BJ (cell line): ENCODE results near the gene ALCAM. TPM values are rescaled to one million over a fixed set of nuclear protein-coding genes. Genes with fewer than 3 reads are reported as not detected.

ENCODE experiments used
- CTCF ChIA-PET: fragments of 350-600 bp; formaldehyde crosslinking; extraction: SDS; loops from one replicate; lab custom pipeline; 2021; ENCODE audit warnings: antibody characterized with exemption, inconsistent platforms; lab: Yijun Ruan, JAX
- POLR2A ChIA-PET: fragments of 300-600 bp; sonication (Branson Sonifier 250); formaldehyde crosslinking; extraction: SDS; loops from one replicate; lab custom pipeline; 2021; ENCODE audit warnings: antibody characterized with exemption; lab: Charles Lee
- DNase-seq: peaks from one replicate; pipeline ENCODE4 v3.0.0-alpha.2; 2011; ENCODE audit warnings: low read depth
- H3K27me3 ChIP-seq: 2 replicates; pipeline ENCODE4 v1.6.0; 2011; ENCODE audit warnings: low read length; ENCODE audit not compliant: control insufficient read depth, insufficient read depth
- H3K36me3 ChIP-seq: 2 replicates; pipeline ENCODE4 v1.5.1; 2011; ENCODE audit warnings: low read length; ENCODE audit not compliant: control insufficient read depth, insufficient read depth
- H3K4me3 ChIP-seq: 2 replicates; pipeline ENCODE4 v1.5.1; 2011; ENCODE audit warnings: low read depth, mild to moderate bottlenecking, control low read depth, low read length
- polyA plus RNA-seq: library from polyadenylated mRNA; depleted of rRNA; stranded (reverse); fragments of >200 nt; gene quantifications from 2 replicates; pipeline ENCODE4 v1.2.3, GENCODE V29; 2011
- TF ChIP-seq, protein P1 (sequence below): IDR thresholded peaks from 2 replicates; pipeline ENCODE4 v1.5.1; 2011; ENCODE audit warnings: low read depth, mild to moderate bottlenecking, control low read depth, inconsistent platforms, low read length, moderate library complexity; ENCODE audit not compliant: insufficient read depth

The ALCAM gene
- polyA plus RNA-seq, 1 experiment = 89.5 TPM

- POLR2A ChIA-PET = no interaction called here
These were observed 239.3 kb downstream of the ALCAM start for GRCh38 chr3:105606016-105606415.

DNA sequence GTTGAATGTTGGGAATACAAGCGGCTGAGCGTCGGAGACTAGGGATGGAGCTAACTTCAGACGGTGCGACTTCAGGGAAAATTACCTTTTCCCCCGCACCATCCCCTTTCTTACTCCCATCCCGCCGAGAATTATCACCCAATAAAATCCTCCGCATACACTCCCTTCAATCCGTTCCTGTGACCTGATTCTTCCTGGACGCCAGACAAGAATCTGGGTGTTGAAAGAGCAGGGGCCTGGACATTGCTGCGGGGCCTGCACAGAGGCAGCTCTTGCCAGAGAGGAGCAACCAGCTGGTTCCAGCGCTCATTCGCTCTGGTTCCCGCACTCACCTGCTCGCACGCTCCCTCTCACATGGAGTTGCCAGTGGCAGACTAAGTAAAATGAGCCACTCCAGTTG, 241.9 kb downstream of the ALCAM start:
- ChIA-PET CTCF (no interaction called here), POLR2A (no interaction called here)
- TF ChIP-seq, protein P1, sequence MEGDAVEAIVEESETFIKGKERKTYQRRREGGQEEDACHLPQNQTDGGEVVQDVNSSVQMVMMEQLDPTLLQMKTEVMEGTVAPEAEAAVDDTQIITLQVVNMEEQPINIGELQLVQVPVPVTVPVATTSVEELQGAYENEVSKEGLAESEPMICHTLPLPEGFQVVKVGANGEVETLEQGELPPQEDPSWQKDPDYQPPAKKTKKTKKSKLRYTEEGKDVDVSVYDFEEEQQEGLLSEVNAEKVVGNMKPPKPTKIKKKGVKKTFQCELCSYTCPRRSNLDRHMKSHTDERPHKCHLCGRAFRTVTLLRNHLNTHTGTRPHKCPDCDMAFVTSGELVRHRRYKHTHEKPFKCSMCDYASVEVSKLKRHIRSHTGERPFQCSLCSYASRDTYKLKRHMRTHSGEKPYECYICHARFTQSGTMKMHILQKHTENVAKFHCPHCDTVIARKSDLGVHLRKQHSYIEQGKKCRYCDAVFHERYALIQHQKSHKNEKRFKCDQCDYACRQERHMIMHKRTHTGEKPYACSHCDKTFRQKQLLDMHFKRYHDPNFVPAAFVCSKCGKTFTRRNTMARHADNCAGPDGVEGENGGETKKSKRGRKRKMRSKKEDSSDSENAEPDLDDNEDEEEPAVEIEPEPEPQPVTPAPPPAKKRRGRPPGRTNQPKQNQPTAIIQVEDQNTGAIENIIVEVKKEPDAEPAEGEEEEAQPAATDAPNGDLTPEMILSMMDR = no peak
- no peaks in the 10 kb centered on the region for H3K27me3 ChIP-seq
- no peaks in the 10 kb centered on the region for H3K36me3 ChIP-seq
- peak; percentile 54 for DNase-seq
- H3K4me3 ChIP-seq = no peak overlapping the region

More at GRCh38 chr3:105606016-105606415, 239.3 kb downstream of the ALCAM start:
- Histone ChIP-seq H3K4me3 (no peak overlapping the region), H3K36me3 (no peaks in the 10 kb centered on the region), H3K27me3 (no peaks in the 10 kb centered on the region)
- TF ChIP-seq, protein P1 = no peak
- CTCF ChIA-PET = interaction anchor here (0.5 to 1.6 kb wide), 4 partner anchors 29 to 180 kb away, joined by 3 to 4 read pairs (median 3); no protein-coding TSS in a partner anchor
- DNase-seq = no peak

DNA sequence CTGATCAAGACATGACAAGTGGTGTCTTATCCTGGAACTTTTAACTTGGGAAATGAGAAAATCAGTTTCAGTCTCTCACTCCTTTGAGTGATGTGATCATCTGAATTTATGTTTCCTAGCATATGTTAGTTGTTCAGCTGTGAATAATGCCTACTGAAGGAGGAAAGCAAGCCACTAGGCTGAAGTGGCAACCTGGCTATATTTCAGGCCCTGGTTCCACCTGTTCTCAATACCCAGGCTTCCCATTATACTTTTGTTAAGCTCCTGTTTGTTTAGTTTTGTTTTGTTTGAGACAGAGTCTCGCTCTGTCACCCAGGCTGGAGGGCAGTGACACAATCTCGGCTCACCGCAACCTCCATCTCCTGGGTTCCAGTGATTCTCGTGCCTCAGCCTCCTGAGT, 243.8 kb downstream of the ALCAM start:
- DNase-seq = no peak
- Histone ChIP-seq H3K36me3 (no peaks in the 10 kb centered on the region), H3K27me3 (no peaks in the 10 kb centered on the region), H3K4me3 (no peak overlapping the region)
- ChIA-PET POLR2A (no interaction called here), CTCF (interaction anchor here (0.6 to 0.7 kb wide), 2 partner anchors 354 to 1130 kb away, joined by 3 to 4 read pairs; no protein-coding TSS in a partner anchor)
- TF ChIP-seq, protein P1 = no peak

- Histone ChIP-seq H3K36me3 (no peaks in the 10 kb centered on the region), H3K4me3 (no peak overlapping the region), H3K27me3 (no peaks in the 10 kb centered on the region)
- CTCF ChIA-PET = interaction anchor here (0.7 kb wide), 1 partner anchor 1129 kb away, joined by 4 read pairs; no protein-coding TSS in a partner anchor
- POLR2A ChIA-PET = no interaction called here
- TF ChIP-seq, protein P1 = no peak
- DNase-seq = no peak
These were observed 244.8 kb downstream of the ALCAM start for GRCh38 chr3:105611304-105612192.

DNA sequence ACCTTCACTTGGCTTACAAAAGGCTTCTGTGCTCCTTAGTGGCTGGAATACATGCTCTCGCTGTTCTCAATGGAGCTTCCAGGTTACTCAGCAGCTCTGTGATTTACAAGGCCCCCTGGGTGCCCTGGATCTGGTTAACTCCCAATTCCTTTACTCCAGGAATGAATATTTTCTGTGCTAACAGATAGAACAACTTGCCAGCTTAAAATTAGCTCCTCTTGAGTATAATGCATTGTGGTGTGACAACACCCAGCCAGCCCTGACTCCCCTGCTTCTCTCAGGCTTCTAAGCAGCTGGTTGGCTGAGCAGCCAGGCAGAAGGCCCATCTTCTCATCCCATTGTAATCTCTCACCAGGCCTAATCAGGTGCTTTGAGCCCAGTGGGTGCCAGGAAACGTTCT, 246.4 kb downstream of the ALCAM start:
- no peak overlapping the region for H3K4me3 ChIP-seq
- ChIA-PET CTCF (interaction anchor here (0.9 kb wide), 1 partner anchor 44 kb away, joined by 3 read pairs; no protein-coding TSS in a partner anchor), POLR2A (no interaction called here)
- DNase-seq = no peak
- no peaks in the 10 kb centered on the region for H3K27me3 ChIP-seq
- TF ChIP-seq, protein P1 = no peak
- H3K36me3 ChIP-seq = no peaks in the 10 kb centered on the region
